Activated T-cell treated with anti-CD3 and anti-CD28 coated beads, Interleukin-2, amount 50 U/mL, for 48 hours (primary cell): ENCODE data around the gene EME2.
"Not testable (repeated sequence)": the region's sequence is repeated elsewhere in the genome, so short reads cannot be mapped to it uniquely, and the experiment has no call there.

Source experiments
- DNase-seq, 2 experiments: peaks; one replicate each; pipeline ENCODE4 v3.0.0-alpha.2; 2020

EME2 gene, protein sequence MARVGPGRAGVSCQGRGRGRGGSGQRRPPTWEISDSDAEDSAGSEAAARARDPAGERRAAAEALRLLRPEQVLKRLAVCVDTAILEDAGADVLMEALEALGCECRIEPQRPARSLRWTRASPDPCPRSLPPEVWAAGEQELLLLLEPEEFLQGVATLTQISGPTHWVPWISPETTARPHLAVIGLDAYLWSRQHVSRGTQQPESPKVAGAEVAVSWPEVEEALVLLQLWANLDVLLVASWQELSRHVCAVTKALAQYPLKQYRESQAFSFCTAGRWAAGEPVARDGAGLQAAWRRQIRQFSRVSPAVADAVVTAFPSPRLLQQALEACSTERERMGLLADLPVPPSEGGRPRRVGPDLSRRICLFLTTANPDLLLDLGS

GRCh38 chr16:1772362-1772907, at the start of gene EME2:
TSS of gene EME2 (plus strand) at chr16:1772810. CDS start at chr16:1773228, 418 bp downstream.
- DNase-seq: peak; percentile 76 to 78

GRCh38 chr16:1723450-1724147, 49.0 kb upstream of the EME2 start:
- DNase-seq: peak; percentile 55 to 59

GRCh38 chr16:1724491-1724890, 48.1 kb upstream of the EME2 start:
- DNase-seq: no peak

- no peak for DNase-seq
Measured at GRCh38 chr16:1726661-1727502, 45.7 kb upstream of the EME2 start.

- DNase-seq: no peak
Measured at GRCh38 chr16:1727651-1728624, 44.7 kb upstream of the EME2 start.

DNA sequence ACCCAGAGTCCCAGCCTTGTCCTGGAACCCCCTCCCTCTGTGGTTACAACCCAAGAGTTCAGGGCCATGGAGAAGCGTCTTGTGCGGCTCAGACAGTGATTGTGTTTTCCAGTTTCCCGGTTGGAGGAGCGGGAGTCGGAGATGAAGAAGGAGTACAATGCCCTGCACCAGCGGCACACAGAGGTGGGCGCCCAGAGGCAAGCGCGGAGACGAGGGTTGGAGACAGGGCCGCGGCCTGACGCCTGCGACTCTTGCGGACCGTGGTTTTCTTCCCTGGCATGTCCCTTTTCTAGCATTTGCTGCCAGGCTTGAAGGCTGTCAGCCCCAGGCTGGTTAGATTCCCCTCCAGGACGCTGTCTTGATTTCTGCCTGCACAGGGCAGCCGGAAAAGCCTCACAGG, 43.6 kb upstream of the EME2 start:
- DNase-seq: no peak

DNA sequence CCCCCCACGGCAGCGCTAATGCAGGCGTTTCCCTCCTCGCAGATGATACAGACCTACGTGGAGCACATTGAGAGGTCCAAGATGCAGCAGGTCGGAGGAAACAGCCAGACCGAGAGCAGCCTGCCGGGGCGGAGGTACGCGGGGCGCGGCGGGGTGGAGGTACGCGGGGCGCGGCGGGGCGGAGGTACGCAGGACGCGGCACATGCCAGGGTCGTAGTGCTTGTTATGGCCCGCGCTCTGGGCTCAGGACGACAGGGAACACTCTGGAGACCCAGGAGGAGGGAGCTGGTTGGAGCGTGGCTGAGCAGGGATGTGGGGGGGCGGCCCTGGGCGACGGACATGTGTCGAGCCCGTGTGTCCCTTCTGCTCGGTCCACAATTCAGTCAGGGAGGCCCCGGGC, 43.2 kb upstream of the EME2 start:
- no peak for DNase-seq

- DNase-seq: no peak
Measured at GRCh38 chr16:1731073-1731472, 41.5 kb upstream of the EME2 start.

GRCh38 chr16:1731603-1732002, 41.0 kb upstream of the EME2 start:
- DNase-seq: no peak

DNA sequence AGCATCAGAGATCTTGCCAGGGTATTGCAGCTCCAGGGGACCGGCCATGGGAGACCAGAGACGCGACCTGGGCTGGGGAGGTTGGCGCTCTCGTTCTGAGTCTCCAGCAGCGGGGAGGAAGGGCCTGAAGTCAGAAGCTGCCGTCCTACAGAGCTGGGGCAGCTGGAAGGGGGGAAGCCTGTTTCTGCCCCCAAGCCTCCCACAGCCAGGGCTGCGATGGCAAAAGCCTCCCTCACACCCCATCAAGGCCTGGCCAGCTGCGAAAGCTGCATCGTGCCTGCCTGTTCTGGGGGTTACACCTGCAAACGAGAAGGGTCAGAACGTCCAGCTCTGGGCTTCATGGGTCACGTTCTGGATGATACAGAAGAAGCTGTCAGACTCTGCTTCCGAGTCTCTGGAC, 40.5 kb upstream of the EME2 start:
- no peak for DNase-seq

DNA sequence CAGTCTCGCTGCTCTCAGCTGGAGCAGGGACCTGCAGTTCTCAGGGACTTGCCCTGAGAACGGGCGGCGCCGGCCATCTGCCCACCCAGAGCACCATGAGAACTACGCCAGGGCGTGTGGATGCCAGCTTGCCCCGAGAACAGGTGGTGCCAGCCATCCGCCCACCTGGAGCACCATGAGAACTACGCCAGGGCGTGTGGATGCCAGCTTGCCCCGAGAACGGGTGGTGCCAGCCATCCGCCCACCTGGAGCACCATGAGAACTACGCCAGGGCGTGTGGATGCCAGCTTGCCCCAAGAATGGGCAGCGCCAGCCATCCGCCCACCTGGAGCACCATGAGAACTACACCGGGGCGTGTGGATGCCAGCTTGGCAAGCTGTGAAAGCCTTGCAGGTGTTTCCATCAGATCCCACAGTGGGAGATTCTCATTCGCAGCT, 40.0 kb upstream of the EME2 start:
- DNase-seq: not testable (repeated sequence)

- no peak for DNase-seq
Measured at GRCh38 chr16:1734123-1734522, 38.5 kb upstream of the EME2 start.

DNA sequence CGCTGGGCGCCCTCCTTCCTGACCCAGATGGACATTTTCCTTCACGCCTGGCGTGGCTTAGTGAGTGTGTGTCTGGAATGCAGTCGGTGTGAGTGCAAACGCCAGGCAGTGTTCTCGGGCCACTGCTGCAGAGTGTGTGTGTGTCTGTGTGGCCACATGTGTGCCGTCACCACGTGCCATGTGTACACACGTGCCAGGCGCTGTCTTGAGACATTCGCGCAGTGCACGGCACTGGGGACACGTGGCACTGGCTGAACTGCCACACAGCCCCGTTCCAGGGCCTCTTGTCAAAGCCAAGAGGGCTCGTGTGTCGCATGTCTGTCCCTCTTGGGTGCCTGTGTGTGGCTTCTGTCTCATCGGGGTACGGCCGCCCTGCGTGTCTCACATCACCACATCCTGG, 37.8 kb upstream of the EME2 start:
- DNase-seq: no peak

- no peak for DNase-seq
Measured at GRCh38 chr16:1740234-1740633, 32.4 kb upstream of the EME2 start.

- no peak for DNase-seq
Measured at GRCh38 chr16:1740781-1741490, 31.7 kb upstream of the EME2 start.

DNA sequence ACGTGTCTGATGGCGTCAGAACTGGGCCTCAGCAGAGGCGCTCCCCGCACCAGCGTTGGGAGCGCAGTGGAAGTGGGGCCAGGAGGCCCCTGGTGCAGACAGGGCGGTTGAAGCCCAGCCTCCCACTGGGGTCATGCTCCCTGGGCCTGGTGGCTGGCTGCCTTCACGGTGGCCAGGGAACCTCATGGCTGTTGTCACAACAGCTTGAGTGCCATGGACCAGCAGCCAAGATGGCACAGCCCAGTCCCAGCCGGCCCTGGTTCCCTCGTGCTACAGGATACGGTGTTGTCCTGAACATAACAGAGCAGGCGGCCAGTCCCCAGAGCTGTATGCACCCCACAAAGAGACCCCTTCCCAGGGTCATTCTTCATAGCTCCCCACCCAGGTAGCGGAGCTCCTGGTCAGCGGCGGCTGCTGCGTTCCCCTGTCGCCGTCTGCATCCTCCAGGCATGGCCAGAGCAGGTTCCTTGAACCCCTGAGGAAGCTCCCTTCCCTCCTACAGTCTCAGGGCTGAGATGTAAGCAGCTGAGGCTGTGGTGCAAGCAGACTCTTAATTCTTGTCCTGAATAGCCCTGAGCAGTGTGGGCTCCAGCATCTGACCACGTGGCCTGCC, 31.0 kb upstream of the EME2 start:
- no peak for DNase-seq

- no peak for DNase-seq
Measured at GRCh38 chr16:1743376-1744337, 29.0 kb upstream of the EME2 start.

DNA sequence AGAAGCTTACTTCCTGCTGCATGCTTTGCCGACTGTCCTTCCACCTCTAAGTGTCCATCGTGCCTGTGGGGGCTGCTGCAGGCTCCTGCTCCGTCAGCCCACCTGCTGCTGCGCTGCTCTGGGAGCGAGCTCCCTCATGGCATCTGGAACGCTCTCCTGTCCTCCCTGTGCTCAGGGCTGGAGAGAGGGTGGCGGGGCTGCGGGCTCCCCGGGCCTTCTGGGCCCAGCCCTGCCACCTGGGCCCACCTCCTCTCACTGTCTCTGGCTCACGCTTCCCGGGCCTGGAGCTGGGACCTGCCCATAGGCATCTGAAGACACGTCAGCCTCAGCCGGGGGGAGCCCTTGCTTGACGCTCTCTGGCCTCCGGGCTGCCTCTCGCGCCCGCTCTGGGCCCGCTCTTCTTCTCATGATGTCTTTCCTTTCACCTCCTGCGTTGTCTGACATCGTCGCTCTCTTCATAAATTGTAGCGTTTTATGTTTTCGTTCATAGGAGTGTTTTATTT, 28.2 kb upstream of the EME2 start:
- DNase-seq: no peak

DNA sequence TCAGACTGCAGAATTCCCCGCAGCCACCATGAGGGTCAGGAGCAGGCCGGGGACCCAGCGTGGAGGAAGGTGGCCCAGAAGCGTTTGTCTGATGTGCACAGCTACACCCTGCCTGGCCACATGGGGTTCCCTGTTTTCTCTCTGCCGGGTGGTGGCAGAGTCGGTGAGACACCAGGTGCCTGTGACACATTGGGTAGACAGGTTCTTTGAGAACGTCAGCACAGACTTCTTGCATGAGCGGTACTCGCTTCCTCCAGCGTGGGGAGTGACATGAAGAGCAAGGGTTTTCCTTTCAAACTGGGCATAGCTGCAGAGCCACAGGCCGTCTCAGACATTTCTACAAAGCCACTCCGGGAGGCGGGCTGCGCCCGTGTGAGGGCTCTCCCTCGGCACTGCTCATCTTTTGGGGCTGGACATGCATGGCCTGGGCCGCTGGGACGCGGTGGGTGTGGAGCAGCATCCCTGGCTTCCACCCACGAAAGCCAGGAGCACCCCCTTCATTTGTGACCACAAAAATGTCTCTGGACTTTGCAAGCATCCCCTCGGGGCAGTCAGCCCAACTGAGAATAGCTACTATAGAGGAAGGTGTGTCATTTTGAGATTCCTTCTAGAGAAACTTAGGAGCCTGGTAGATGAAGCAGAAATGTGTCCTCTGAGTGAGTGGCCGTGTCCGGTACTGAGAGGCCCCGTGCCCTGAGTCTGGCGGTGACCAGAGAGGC, 27.3 kb upstream of the EME2 start:
- DNase-seq: no peak
